Measurements from ENCODE around the gene HSPA12B.
"Not testable (repeated sequence)": the region's sequence is repeated elsewhere in the genome, so short reads cannot be mapped to it uniquely, and the experiment has no call there.

Gene HSPA12B

GRCh38 chr20:3788685-3789155 lies 56.2 kb downstream of the HSPA12B start:
- DNase-seq: no peak

GRCh38 chr20:3789201-3789600 lies 56.7 kb downstream of the HSPA12B start:
- DNase-seq: not testable (repeated sequence)

- not testable (repeated sequence) for DNase-seq
These were observed 61.7 kb downstream of the HSPA12B start for GRCh38 chr20:3794168-3794567.

- no peak for DNase-seq
These were observed 62.4 kb downstream of the HSPA12B start for GRCh38 chr20:3794701-3795420.

DNA sequence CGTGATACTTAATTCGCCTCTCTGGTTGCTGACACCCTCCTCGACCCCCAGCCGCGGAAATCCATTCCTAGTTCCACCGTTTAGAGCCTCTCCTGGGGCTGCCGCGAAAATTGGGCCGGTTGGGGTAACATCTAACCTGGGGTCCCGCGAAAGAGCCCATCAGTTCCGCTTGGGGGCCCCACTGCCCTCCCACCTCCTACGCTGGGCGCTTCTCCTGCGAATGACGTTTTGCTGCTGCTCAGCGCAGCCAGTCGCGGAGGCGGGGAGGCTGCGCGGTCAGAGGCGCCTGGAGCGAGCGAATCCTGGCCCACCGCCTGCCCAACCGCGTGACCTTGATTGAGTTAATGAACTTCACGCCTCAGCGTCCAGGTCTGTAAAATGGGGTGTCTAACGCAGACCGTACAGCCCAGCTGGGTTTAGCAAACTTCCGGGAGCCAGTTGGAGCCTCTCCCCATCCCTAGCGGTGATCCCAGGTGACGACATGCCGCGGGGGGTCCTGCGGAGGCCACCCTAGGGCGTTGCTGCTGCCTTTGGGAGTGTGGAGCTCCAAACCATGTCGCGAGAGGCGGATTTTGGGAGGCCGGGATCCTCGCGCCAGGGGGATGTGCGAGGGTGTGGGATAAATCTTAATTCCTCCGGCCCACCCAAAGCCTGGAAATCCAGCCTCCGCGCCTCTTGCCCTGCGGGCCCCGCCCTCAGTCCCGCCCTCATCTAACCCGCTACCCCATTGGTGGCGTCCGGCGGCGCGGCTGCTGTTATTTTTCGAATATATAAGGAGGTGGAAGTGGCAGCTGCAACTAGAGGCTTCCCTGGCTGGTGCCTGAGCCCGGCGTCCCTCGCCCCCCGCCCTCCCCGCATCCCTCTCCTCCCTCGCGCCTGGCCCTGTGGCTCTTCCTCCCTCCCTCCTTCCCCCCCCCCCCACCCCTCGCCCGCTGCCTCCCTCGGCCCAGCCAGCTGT lies 63.3 kb downstream of the HSPA12B start, which contains the start of gene CDC25B:
Gene CDC25B, plus strand, starts transcription at position 800 of the 958 bp plus-strand sequence. CDS start 222 bp downstream, outside the sequence.
- peak; percentile 91 for DNase-seq

- no peak for DNase-seq
These were observed 64.2 kb downstream of the HSPA12B start for GRCh38 chr20:3796477-3797225.

- DNase-seq: no peak
These were observed 64.7 kb downstream of the HSPA12B start for GRCh38 chr20:3797226-3797545.

- DNase-seq: peak; percentile 66
These were observed 65.3 kb downstream of the HSPA12B start for GRCh38 chr20:3797592-3798372.

DNA sequence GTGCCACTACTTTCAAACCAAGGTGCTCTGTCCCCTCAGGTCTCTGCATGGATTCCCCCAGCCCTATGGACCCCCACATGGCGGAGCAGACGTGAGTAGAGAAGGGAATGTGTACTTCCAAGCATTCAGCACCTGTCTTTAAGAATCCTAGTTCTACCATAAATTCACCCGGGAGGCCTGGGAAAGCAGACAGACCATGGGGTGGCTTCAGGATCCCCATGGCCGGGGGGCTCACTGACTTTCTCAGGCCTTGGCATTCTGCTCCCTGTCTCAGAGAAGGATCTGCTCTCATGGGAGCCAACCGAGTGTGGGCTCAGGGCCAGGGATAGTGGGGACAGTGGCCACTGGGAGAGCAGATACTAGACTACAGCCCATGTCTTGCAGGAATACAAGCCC lies 65.9 kb downstream of the HSPA12B start:
- no peak for DNase-seq

DNA sequence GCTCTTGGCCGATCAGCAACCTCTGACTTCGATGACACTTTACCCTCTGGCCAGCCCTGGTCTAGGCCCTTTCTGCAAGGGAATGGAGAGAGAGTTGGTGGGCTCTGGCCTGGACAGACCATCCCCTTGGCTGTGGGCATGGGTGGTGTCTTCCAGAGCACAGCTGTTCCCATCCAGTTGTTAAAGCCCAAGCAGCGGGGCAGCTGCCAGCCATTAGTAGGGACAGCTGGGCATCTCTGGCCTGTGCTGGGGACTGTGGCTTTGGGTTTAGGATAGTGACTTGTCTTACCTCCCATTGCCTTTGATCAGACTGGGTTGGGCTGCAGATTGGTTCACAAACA lies 66.4 kb downstream of the HSPA12B start:
- no peak for DNase-seq

GRCh38 chr20:3800256-3800877 lies 67.9 kb downstream of the HSPA12B start:
- no peak for DNase-seq

DNA sequence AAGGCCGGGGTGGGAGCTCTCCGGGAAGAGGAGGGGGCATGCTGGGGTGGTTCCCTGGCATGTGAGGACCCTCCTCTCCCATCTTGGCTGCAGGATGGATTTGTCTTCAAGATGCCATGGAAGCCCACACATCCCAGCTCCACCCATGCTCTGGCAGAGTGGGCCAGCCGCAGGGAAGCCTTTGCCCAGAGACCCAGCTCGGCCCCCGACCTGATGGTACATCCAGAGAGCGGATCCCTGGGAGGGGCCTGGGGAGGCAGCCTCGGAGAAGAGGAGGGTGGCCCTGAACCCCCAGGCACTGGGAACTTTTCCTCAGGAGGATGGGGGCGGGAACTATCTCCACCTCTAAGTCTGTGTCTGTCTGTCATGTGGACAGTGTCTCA lies 68.4 kb downstream of the HSPA12B start:
- DNase-seq: no peak

- no peak for DNase-seq
These were observed 68.8 kb downstream of the HSPA12B start for GRCh38 chr20:3801299-3801698.

- no peak for DNase-seq
These were observed 69.4 kb downstream of the HSPA12B start for GRCh38 chr20:3801846-3802245.

Data from CD4-positive, alpha-beta T cell treated with Interleukin-17A for 1 hour (primary cell).